HepG2 (cell line): ENCODE data around the gene ABCB6. TPM values are rescaled to one million over a fixed set of nuclear protein-coding genes. Genes with fewer than 3 reads are reported as not detected.

ENCODE experiments used
- AHDC1 ChIP-seq: sonication (generic); formaldehyde crosslinking; IDR thresholded peaks from 2 replicates; pipeline ENCODE4 v1.5.1; 2020; ENCODE audit warnings: mild to moderate bottlenecking, missing genetic modification reagents, borderline replicate concordance
- GABPB1 ChIP-seq: IDR thresholded peaks from 2 replicates; pipeline ENCODE4 v1.6.1; 2016; ENCODE audit warnings: mild to moderate bottlenecking, missing genetic modification reagents, moderate library complexity, missing compliant biosample characterization
- HNRNPLL ChIP-seq: fragments of 200-400 bp; formaldehyde crosslinking; IDR thresholded peaks from 2 replicates; pipeline ENCODE4 v1.6.1; 2017; ENCODE audit warnings: mild to moderate bottlenecking, low read depth, low read length; ENCODE audit not compliant: poor library complexity, severe bottlenecking
- KIAA2018 ChIP-seq: sonication (generic); formaldehyde crosslinking; IDR thresholded peaks from 2 replicates; pipeline ENCODE4 v1.5.0; 2020; ENCODE audit warnings: mild to moderate bottlenecking, missing genetic modification reagents, borderline replicate concordance
- NFE2 ChIP-seq: sonication (generic); formaldehyde crosslinking; IDR thresholded peaks from 2 replicates; pipeline ENCODE4 v1.4.0; 2020; ENCODE audit warnings: missing genetic modification reagents
- PHF21A ChIP-seq: sonication (generic); formaldehyde crosslinking; IDR thresholded peaks from 2 replicates; pipeline ENCODE4 v1.5.0; 2020; ENCODE audit warnings: mild to moderate bottlenecking, missing genetic modification reagents
- RBAK ChIP-seq: sonication (generic); formaldehyde crosslinking; IDR thresholded peaks from 2 replicates; pipeline ENCODE4 v1.5.1; 2020; ENCODE audit warnings: mild to moderate bottlenecking, missing genetic modification reagents
- REXO4 ChIP-seq: sonication (generic); formaldehyde crosslinking; IDR thresholded peaks from 2 replicates; pipeline ENCODE4 v1.8.0; 2022; ENCODE audit warnings: missing genetic modification reagents, mild to moderate bottlenecking, borderline replicate concordance
- SP2 ChIP-seq: sonication (generic); formaldehyde crosslinking; IDR thresholded peaks from 2 replicates; pipeline ENCODE4 v1.5.1; 2020; ENCODE audit warnings: mild to moderate bottlenecking, missing genetic modification reagents
- TBX2 ChIP-seq: sonication (generic); formaldehyde crosslinking; IDR thresholded peaks from 2 replicates; pipeline ENCODE4 v1.5.0; 2020; ENCODE audit warnings: missing genetic modification reagents, mild to moderate bottlenecking, borderline replicate concordance
- TRAFD1 ChIP-seq: sonication (generic); formaldehyde crosslinking; IDR thresholded peaks from 2 replicates; pipeline ENCODE4 v1.5.1; 2020; ENCODE audit warnings: missing genetic modification reagents, mild to moderate bottlenecking, borderline replicate concordance
- ZNF432 ChIP-seq: sonication (generic); formaldehyde crosslinking; IDR thresholded peaks from 2 replicates; pipeline ENCODE4 v1.5.0; 2020; ENCODE audit warnings: missing genetic modification reagents, mild to moderate bottlenecking, borderline replicate concordance
- polyA plus RNA-seq, 8 experiments: library from polyadenylated mRNA; depleted of rRNA in 3 of 8; stranded (reverse) in 7 of 8; unstranded in 1 of 8; fragments of >200 nt; fragmentation: Illumina TruSeq in 4 of 8; extraction: Trizol in 4 of 8; gene quantifications; 2 replicates each; pipeline versions ENCODE4 v1.2.1 to v1.2.3, GENCODE V29; 2011 to 2016; ENCODE audit warnings: low read depth in 4 of 8, missing spikeins in 1 of 8, mixed read lengths in 1 of 8; ENCODE audit not compliant: insufficient read depth in 1 of 8
- total RNA-seq, 5 experiments: library from RNA; depleted of rRNA; stranded (reverse); fragments of >200 nt; fragmentation: Illumina TruSeq; extraction: Trizol; gene quantifications; 2 replicates each; pipeline ENCODE4 v1.2.3, GENCODE V29; 2016; ENCODE audit warnings: low read depth in 1 of 5

ABCB6 gene
- total and polyA plus RNA-seq, 2 of the 13 experiments (the other 11 are each of a cell fraction or from before 2014, with no cell fraction given), result 91.1 to 137 TPM

- TF ChIP-seq GABPB1 (CRISPR knock-in tag) (peak; percentile 69), ZNF432 (no peak), PHF21A (no peak), HNRNPLL (peak; percentile 72), NFE2 (no peak), SP2 (CRISPR knock-in tag) (no peak), AHDC1 (CRISPR knock-in tag) (no peak), KIAA2018 (CRISPR knock-in tag) (no peak), TBX2 (CRISPR knock-in tag) (peak; percentile 64; the same call in 1 of the 2 replicates), REXO4 (CRISPR knock-in tag) (no peak), RBAK (CRISPR knock-in tag) (no peak), TRAFD1 (CRISPR knock-in tag) (no peak)
Measured at GRCh38 chr2:219253753-219254589, 35.2 kb upstream of the ABCB6 start, which contains the start of gene TUBA4A (continued).
